ENCODE measurements around the gene SNAPIN.

DNA sequence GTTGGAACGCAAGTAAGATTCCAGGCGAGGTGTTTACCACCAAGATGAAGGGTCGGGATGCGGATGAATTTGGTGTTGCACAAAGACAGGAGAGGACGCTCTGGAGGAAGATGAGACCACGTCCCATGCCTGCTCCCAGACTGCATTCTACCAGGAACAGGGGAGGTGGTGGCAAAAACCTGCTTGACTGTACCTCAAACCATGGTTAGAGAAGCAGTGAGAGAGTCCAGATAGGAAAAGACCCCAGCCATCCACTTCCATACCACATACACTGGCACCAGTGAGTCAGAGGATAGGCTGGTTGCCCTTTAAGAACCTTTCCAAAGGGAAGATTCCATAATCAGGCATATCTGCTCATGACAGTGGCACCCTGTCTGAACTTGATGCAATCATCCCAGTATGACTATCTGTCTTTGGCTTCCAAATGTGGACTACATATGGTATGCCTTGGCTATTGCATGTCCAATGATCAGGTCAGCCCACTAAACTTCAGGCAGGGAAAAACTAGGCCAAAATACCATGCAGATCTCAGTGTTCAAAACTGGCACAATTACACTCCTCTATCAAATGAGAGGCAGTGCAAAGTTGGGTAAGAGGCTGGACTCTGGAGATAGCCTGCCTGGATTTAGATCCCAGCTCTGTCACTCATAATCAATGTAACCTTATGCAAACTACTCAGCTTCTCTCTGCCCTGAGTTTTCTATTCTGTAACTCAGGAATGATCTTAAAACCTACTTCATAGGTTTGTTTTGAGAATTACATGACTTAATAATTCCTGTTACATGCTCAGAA, 40.6 kb downstream of the SNAPIN start:
- TF ChIP-seq CTCF (conservative IDR thresholded peaks at IDR 0.05; ENCODE audit: low read depth, low read length) (no peak), EZH2phosphoT487 (IDR thresholded peaks at IDR 0.05; ENCODE audit: borderline replicate concordance, low read length) (no peak), EZH2 (IDR thresholded peaks at IDR 0.05; ENCODE audit: low read length, unreplicated experiment) (no peak)

All from PC-3 (cell line).